GM21529 (cell line): ENCODE data around the gene PRDM16.

Source experiments
- ATAC-seq: cut with Tn5 transposase; IDR thresholded peaks from one replicate; pipeline ENCODE4 v1.9.1; 2021; ENCODE audit not compliant: unreplicated experiment

PRDM16 gene

DNA sequence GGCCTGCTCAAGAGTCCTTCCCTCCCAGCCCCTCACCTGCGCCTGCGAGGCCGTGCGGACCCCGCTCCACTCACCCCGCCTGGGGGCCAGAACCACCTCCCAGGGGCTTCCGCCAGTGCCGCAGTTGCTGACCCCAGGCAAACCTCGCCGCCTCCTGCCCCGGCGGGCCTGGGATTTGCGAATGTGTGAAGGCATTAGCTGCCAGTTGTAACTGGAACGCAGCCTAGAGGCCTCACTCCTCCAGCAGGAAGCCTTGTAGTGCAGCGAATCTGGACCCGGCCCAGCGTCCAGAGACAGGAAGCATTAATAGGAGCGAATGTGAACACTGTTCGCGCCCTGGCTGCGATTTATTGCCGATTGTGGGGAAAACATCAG is 244.6 kb downstream of the PRDM16 start:
- ATAC-seq = no peak

DNA sequence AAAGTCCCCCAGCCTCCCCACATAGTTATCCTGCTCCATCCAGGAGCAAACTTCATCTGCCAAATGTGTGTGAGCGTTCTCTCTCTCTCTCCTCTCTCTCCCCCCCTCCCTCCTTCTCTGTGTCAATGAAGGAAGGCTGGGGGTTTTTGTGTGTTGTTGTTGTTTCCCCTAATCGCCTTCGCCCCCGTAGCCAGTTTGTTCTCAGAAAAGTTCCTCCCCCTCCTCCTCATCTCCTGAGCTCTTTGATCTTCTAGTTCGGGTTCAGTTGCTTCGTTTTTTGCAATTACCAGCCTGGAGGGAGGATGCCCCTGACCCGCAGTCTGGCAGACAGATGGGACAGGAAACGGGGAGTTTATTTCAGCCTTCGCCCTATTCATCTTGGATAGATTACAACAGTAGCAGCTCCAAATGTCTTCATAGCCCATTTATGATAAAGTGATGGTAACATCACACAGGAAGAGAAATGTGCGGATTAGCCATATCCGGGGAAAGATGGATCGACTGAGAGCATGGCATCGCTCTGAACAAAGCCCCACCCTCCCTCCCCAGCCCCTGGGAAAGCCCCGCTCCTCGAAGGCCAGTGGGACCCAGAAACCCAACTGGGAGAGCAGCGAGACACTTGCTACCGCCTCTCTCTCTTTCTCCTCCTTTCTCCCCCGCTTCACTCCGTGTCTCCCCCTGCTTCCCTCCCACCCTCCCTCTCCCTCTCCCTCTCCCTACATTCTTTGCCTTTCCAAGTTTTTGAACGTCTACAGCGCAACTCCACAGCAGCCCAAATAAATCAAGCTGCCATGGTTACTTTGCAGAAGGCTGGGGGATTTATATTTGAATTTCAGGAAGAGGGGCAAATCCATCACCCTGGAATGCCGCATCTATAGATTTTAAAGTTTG is 245.7 kb downstream of the PRDM16 start:
- no peak for ATAC-seq

DNA sequence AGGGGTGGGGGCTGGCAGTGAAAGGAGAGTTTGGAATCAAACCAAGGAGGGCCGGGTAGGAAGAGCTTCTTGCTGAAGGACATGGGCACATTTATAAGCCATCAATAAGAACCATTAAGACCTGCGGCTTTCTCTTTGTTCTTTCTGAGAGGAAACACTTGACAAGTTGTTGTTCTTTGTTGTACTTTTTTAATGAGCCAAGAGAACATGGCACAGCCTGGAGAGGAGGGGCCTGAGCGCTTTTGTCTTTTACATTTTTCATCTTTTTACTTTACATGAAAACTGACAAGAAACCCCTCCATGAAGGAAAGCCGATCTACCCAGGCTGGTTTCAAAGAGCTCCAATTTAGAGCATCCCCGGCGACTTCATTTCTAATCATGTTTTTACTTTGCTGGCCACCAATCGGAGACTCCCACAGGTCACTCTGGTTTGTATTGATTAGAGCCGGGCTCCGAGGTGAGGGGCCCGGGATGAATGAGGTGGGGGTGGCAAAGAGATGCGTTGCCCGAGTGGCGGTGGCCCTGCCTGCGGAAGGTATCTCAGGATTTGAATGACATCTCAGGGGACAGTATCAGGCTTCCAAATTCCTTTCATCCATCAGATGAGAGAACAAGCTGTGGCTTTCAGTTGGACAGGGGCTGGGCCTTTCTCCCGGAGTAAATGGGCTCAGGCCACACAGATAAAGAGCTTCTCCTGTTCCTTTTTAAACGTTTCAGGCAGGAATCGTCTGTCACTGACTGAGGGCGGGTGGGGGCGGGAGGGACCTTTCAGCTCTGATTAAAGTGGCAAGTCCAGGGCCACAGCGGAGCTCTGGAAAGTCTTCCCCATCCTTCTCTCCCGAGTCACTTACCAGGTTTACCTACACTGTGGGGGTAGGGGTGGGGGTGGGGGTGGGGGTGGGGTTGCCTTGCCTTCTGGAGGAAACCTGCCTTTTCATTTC is 246.7 kb downstream of the PRDM16 start:
- ATAC-seq = no peak

- no peak for ATAC-seq
Measured at GRCh38 chr1:3316340-3316943, 247.4 kb downstream of the PRDM16 start.

DNA sequence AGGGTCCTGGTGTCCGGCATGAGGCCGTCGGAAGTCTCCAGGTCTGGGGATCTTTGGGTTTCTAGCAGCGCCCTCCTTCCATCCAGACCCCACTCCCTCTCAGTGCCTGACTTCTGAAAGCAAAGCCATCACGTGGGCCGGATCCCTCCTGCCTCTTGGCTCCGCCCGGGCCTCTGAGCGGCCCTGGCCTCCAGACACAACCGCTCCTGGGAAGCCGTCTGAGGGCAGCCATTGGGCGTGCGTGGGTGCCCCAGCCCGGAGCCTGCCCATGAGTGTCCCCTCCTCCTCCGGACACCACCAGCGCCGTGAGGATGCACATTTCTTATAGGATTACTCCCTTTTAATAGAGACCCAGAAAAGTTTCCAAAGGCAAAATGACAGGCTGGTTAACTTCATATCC is 248.5 kb downstream of the PRDM16 start:
- ATAC-seq = no peak

DNA sequence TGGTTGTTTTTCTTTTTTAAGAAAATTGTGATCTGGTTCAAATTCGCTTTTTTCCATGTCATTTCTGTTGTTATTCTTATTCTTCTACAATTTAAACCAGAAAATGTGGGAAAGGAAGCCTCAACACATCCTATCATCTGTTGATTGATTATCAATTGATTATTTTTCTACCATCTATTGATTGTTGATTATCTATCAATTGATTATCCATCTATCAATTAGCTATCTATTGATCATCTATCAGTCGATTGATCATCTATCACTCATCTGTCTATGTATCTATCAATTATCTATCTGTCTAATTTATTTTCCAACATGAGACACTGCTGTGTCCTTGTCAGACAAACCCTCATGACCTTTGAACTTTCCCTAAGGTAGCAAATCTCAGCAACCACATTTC is 249.3 kb downstream of the PRDM16 start:
- ATAC-seq = no peak

- no peak for ATAC-seq
Measured at GRCh38 chr1:3319874-3320245, 250.9 kb downstream of the PRDM16 start.

DNA sequence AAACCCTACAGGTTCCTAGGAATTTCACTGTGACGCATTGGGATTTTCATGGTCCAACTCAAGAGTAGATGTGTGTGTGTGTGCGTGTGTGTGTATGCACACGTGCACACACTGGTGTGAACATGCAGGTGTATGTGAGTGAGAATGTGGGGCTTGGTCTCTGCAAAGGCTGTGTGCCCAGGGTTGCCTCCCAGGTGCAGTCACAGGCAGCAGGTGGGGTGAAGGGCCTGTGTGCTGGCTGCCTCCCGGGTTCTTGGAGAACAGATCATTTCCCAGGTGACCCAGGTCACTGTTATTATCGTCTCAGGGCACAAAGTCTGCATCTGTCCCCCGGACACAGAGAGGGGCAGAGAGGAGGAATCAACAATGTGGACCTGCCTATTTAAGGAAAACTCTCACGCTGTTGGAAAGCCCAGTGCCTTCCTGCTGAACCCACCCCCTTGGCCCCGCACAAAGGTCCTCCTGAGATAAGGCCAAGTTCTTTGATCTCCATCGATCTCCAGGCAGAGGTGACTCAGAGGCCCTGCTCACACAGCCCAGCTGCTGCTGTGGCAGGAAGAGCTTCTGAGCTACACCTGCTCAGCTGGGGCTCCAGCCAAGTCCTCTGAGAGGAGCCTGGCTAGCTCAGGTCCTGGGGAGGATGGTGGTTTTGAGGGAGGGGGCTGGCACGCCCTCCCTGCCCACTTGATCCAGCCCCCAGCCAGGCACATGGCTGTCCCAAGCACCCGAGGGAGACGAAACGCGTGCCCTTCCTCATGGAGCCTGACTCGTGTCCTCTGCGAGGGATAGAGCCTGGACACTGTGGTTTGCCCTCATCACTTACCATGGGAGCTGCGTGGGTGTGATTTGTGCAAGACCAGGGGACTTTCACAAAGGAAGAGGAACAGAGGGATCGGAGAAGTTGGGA is 251.5 kb downstream of the PRDM16 start:
- no peak for ATAC-seq

GRCh38 chr1:3321559-3322449 is 252.8 kb downstream of the PRDM16 start:
- ATAC-seq = no peak

DNA sequence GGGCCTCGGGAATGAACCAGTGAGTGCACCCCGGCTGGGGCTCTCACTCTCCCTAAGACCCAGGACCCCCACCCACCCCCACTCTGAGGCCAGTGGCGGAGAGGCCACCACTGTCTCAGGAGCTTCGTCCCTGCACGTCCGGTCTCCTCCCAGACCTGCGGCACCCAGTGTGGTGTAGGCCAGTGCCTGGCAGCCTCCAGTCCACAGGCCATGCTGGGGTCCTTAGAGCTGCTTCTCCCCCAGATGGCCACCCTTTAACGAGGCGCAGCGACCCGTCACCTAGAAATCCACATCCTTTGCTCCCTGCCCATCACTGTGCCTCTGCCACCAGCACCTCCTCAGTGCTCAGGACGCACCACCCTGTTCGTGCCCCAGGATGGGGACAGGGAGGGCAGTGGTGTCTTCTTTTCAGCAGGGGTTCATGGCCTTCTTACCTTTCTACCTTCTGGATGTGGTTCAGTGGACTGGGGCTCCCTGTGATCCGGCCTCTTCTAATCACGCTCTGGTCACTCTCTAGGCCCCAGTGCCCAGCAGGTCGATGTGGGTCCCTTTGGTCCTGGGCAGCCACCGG is 253.5 kb downstream of the PRDM16 start:
- no peak for ATAC-seq

DNA sequence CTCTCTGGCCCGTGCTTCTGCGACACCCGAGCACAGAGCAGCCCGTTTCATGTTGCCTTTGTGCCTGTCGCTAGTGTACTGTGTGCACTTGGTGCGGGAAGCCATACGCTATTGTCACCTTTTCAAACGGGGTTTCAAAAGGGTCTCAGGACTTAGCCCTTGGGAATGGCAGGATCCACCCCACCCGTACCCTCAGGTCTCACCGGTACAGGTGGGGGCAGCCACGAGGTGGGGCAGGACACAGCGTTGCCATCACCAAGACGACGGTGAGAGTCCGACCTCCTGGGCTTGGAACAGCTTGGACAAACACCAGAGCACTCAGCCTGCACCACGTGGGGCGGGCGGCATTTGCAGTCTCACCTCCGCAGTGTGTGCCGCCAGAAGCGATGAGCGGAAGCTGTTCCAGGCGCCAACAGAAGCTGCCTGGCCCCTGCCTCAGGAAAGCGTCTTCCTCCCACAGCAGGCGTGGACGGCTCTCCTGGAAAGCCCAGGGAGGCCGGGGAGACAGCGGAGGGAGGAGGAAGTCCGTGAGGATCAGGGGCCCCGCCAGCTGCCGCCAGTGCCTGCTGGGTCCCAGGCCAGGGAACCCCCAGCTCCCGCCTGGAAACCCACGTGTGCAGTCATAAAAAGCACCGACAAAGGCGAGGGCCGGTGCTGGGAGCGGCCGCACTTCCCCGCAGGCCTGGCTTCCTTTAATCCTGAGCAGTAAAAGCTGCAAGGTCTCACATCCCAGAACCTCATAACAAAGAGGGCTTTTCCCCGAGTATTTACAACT is 254.2 kb downstream of the PRDM16 start:
- no peak for ATAC-seq

DNA sequence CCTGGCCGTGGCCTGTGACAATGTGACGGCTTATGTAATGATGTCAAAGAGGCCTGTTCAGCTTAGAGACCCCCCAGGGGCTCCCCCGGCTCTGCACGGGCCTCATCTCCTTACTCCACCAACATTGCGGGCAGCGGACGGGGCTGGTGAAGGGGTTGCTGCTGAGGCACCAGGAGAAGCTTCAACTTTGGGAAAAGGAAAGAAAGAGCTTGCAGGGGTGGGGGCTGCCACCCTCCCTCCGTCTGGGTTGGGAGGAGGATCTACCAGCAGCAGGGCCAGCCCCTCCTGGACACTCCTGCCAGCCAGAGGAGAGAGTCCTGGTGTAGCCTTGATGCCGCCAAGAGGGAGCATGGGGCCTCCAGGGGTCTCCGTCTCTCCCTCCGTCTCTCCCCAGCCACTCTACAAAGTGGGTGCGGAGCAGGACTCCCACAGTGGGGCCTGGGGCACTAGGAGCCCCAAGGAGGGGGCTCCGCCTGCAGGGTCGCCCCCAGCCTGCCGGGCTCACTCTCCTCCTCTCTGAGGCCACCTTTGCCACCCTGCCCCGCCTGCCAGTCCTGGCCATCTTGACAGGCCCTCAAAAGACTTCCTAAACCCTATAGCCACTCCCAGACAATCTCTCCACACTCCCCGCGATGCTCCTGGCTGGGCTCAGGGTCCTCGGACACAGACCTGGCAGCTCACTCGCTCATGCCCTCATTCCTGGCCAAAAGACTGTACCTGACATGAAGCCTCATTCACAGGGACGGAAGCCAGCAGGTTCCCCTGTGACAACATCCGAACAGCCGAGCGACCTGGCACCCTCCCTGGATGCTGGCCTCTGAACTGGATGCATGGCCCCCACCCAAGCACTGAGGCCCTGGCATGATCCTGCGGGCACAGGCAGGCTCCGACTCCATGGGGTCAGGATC is 255.0 kb downstream of the PRDM16 start:
- no peak for ATAC-seq

DNA sequence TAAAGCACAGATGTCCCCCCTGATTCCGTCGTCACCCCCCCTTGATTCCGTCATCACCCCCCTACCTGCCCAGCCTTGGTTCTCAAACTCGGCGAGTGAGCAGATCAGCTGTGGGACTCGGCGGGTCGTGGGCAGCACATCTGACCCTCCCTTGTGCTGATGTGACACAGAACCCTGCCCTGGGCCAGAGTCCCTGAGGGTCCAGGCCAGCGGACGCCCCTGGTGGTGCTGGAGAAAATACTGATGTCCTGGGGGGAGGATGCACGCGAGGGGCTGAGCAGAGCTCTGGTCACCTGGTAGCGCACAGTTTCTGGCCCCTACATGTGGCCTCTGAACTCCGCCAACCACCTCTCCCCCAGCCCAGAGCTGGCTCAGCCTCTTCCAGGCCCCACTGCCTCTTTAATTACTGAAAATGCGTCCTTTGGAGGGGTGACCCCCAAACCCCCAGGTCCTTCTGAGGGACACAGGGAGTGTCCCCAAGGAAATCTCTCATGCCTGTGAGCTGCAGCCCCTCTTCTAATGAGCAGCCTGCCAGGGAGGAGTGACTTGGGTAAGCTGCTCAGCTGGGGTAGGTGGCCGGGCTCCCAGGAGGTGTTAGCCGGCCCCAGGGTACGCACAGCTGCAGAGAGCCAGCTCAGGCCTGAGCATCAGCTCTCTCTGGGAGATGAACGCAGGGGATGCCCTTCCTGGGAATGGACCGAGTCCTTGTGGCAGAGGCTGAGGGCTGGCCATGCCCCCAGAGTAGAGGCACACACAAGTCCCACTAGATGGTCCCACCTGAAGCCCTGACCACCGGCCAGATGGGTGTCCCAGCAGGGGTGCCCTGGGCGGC is 255.9 kb downstream of the PRDM16 start:
- no peak for ATAC-seq

GRCh38 chr1:3326516-3327388 is 257.7 kb downstream of the PRDM16 start:
- no peak for ATAC-seq

GRCh38 chr1:3327389-3327702 is 258.3 kb downstream of the PRDM16 start:
- ATAC-seq = no peak
